IMR-90 (cell line): ENCODE measurements around the gene SPATS2L. TPM values are rescaled to one million over a fixed set of nuclear protein-coding genes. Genes with fewer than 3 reads are reported as not detected.

Experiments
- ATAC-seq: fragments of 200-7000 bp; cut with Tn5 transposase; 2 replicates; pipeline ENCODE4 v1.9.1; 2020; ENCODE audit warnings: low read depth, mild to moderate bottlenecking, moderate library complexity
- BruUV-seq: library from RNA; stranded (reverse); fragments of 400-500 nt; replicated peaks from 2 replicates; lab custom pipeline; 2021; lab: Mats Ljungman, UMichigan
- CTCF ChIA-PET: fragments of 300-600 bp; formaldehyde crosslinking; extraction: SDS; loops from one replicate; lab custom pipeline; 2021; ENCODE audit warnings: antibody characterized with exemption; lab: Yijun Ruan, JAX
- POLR2A ChIA-PET: fragments of 300-600 bp; sonication (Branson Sonifier 250); formaldehyde crosslinking; loops from one replicate; lab custom pipeline; 2022; ENCODE audit warnings: antibody characterized with exemption; ENCODE audit not compliant: unreplicated experiment; lab: Charles Lee
- DNase-seq: peaks from one replicate; pipeline ENCODE4 v3.0.0; 2013
- H2AFZ ChIP-seq: replicated peaks from 2 replicates; pipeline ENCODE3; 2013; ENCODE audit warnings: low read length, mild to moderate bottlenecking; ENCODE audit not compliant: poor library complexity
- H2AK5ac ChIP-seq: 2 replicates; pipeline ENCODE4 v1.6.1; 2013; ENCODE audit warnings: low read depth, low read length, inconsistent platforms
- H2AK9ac ChIP-seq: replicated peaks from 2 replicates; pipeline ENCODE3; 2013; ENCODE audit warnings: mild to moderate bottlenecking, low read depth, low read length, moderate library complexity; ENCODE audit not compliant: poor library complexity
- H2BK120ac ChIP-seq: 2 replicates; pipeline ENCODE4 v1.6.1; 2013; ENCODE audit warnings: low read depth, low read length, inconsistent platforms
- H2BK15ac ChIP-seq: 3 replicates; pipeline ENCODE4 v1.6.1; 2013; ENCODE audit warnings: low read depth, low read length, inconsistent platforms
- H2BK20ac ChIP-seq: 2 replicates; pipeline ENCODE4 v1.6.1; 2013; ENCODE audit warnings: low read depth, mild to moderate bottlenecking, inconsistent platforms, low read length, moderate library complexity
- H2BK5ac ChIP-seq: 2 replicates; pipeline ENCODE4 v1.6.1; 2013; ENCODE audit warnings: mild to moderate bottlenecking, low read depth, low read length, inconsistent platforms; ENCODE audit not compliant: poor library complexity, severe bottlenecking
- H3K14ac ChIP-seq: replicated peaks from 2 replicates; pipeline ENCODE4 v1.6.1; 2013; ENCODE audit warnings: low read depth, low read length, inconsistent platforms
- H3K18ac ChIP-seq: 2 replicates; pipeline ENCODE4 v1.6.1; 2013; ENCODE audit warnings: low read depth, low read length, control low read depth
- H3K23ac ChIP-seq: 2 replicates; pipeline ENCODE4 v1.6.1; 2013; ENCODE audit warnings: low read depth, low read length, inconsistent platforms
- H3K27ac ChIP-seq: 2 replicates; pipeline ENCODE4 v1.5.1; 2013; ENCODE audit warnings: mild to moderate bottlenecking, control low read depth, low read length; ENCODE audit not compliant: insufficient read depth
- H3K27me3 ChIP-seq: 2 replicates; pipeline ENCODE4 v1.6.1; 2013; ENCODE audit warnings: low read length; ENCODE audit not compliant: control insufficient read depth, insufficient read depth
- H3K36me3 ChIP-seq: 2 replicates; pipeline ENCODE4 v1.6.1; 2013; ENCODE audit warnings: low read length, mixed read lengths; ENCODE audit not compliant: control insufficient read depth, insufficient read depth
- H3K4ac ChIP-seq: 2 replicates; pipeline ENCODE4 v1.6.1; 2013; ENCODE audit warnings: low read depth, low read length, inconsistent platforms
- H3K4me1 ChIP-seq: 2 replicates; pipeline ENCODE4 v1.6.1; 2013; ENCODE audit warnings: low read length, mixed read lengths; ENCODE audit not compliant: control insufficient read depth, insufficient read depth
- H3K4me2 ChIP-seq: 2 replicates; pipeline ENCODE4 v1.6.1; 2013; ENCODE audit warnings: low read depth, mild to moderate bottlenecking, control low read depth, low read length, moderate library complexity
- H3K4me3 ChIP-seq: 2 replicates; pipeline ENCODE4 v1.5.1; 2013; ENCODE audit warnings: low read depth, mild to moderate bottlenecking, control low read depth, low read length, moderate library complexity; ENCODE audit not compliant: insufficient read depth
- H3K56ac ChIP-seq: 2 replicates; pipeline ENCODE4 v1.6.1; 2013; ENCODE audit warnings: low read length, inconsistent platforms; ENCODE audit not compliant: insufficient read depth; ENCODE audit errors: extremely low read depth
- H3K79me1 ChIP-seq, 2 experiments: 2 replicates each; pipeline ENCODE4 v1.6.1; 2013; ENCODE audit warnings: low read length in 2 of 2, inconsistent platforms in 1 of 2, low read depth in 1 of 2
- H3K9ac ChIP-seq: 2 replicates; pipeline ENCODE4 v1.6.1; 2013; ENCODE audit warnings: low read depth, low read length, control low read depth
- H3K9me1 ChIP-seq: 2 replicates; pipeline ENCODE4 v1.6.1; 2013; ENCODE audit warnings: low read length, inconsistent platforms; ENCODE audit not compliant: insufficient read depth
- H3K9me3 ChIP-seq: 2 replicates; pipeline ENCODE4 v1.6.1; 2013; ENCODE audit warnings: low read length; ENCODE audit not compliant: control insufficient read depth, insufficient read depth
- H4K20me1 ChIP-seq: 2 replicates; pipeline ENCODE4 v1.6.1; 2013; ENCODE audit warnings: low read length, inconsistent platforms; ENCODE audit not compliant: insufficient read depth
- H4K5ac ChIP-seq: 2 replicates; pipeline ENCODE4 v1.6.1; 2013; ENCODE audit warnings: mild to moderate bottlenecking, low read depth, low read length, control low read depth
- H4K8ac ChIP-seq, 2 experiments: 2 replicates each; pipeline ENCODE4 v1.6.1; 2013; ENCODE audit warnings: low read depth in 2 of 2, low read length in 2 of 2, control low read depth in 1 of 2, inconsistent platforms in 1 of 2
- H4K91ac ChIP-seq: 2 replicates; pipeline ENCODE4 v1.6.1; 2013; ENCODE audit warnings: low read depth, low read length, inconsistent platforms; ENCODE audit not compliant: insufficient read depth
- ELK1 ChIP-seq: fragments of 150-350 bp; IDR thresholded peaks from 2 replicates; pipeline ENCODE4 v1.6.1; 2016; ENCODE audit warnings: low read depth, mild to moderate bottlenecking, low read length, moderate library complexity, borderline replicate concordance
- SMC3 ChIP-seq: fragments of 150-350 bp; IDR thresholded peaks from 2 replicates; pipeline ENCODE4 v1.6.1; 2016; ENCODE audit warnings: low read depth, mild to moderate bottlenecking, antibody characterized with exemption, low read length, moderate library complexity
- WGBS, 2 experiments: methylation state at CpG; one replicate each; pipeline versions ENCODE4 v1.1.5 to v1.1.7; 2013; ENCODE audit warnings: missing lambda C conversion rate in 2 of 2; ENCODE audit not compliant: insufficient read length in 1 of 2; ENCODE audit errors: extremely low coverage in 2 of 2; 5-methylcytosine and 5-hydroxymethylcytosine counted together
- dilution Hi-C: fragments of 300-500 bp; cut with HindIII; formaldehyde crosslinking; loops from one replicate; pipeline ENCODE4 v1.14.3; 2018; ENCODE audit warnings: low sequenced_read_pairs; ENCODE audit not compliant: unreplicated experiment
- in situ Hi-C: fragments of 300-500 bp; cut with MboI; formaldehyde crosslinking; loops from 3 replicates; pipeline ENCODE4 v1.14.3; 2019; ENCODE audit warnings: low sequenced_read_pairs, inconsistent platforms, mixed read lengths
- intact Hi-C: fragments of 100-400 bp; cut with micrococcal nuclease; formaldehyde crosslinking; loops from 2 replicates; pipeline ENCODE4 v1.10.0; 2022
- polyA plus RNA-seq, 3 experiments: library from polyadenylated mRNA; depleted of rRNA; stranded (reverse); fragments of >200 nt; gene quantifications; 2 replicates each; pipeline ENCODE4 v1.2.3, GENCODE V29; 2012; ENCODE audit warnings: low replicate concordance in 1 of 3
- total RNA-seq: library from RNA; depleted of rRNA; stranded (reverse); fragments of >200 nt; gene quantifications from 2 replicates; pipeline ENCODE4 v1.2.3, GENCODE V29; 2012

SPATS2L gene
- total and polyA plus RNA-seq, 2 of the 4 experiments (the other 2 are of a cell fraction) = 118 to 155 TPM

DNA sequence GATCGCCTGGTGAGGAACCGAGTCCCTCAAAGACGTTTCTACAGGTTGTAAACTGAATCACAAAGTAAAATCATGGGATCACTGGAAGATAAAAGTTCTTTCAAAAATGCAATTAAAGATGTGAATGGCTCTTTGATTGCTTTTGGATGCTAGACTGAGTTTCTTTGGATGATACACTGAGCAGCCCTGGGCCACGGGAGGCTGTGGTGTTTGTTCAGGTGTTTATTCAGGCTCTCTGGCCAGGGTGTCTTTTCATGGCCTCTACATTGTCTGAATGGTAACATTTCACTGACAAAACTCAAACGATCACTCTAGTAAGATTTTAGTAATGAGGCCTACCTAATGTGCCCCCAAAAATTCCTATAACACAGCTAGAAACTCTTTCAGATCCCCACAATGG is 48.4 kb upstream of the SPATS2L start:
- Histone ChIP-seq H3K14ac (no peak overlapping the region), H3K4me2 (no peak overlapping the region), H3K79me1 (no peaks in the 10 kb centered on the region), H3K9ac (no peak overlapping the region), H4K20me1 (no peaks in the 10 kb centered on the region), H3K27me3 (no peaks in the 10 kb centered on the region), H2BK5ac (no peak overlapping the region), H3K18ac (no peak overlapping the region), H4K91ac (no peak overlapping the region), H2AK5ac (no peak overlapping the region), H4K5ac (no peak overlapping the region), H3K4me3 (no peak overlapping the region), H3K9me3 (no peaks in the 10 kb centered on the region), H3K4ac (no peak overlapping the region), H3K23ac (no peak overlapping the region), H3K9me1 (peaks cover 11% of the 10 kb centered on the region), H3K56ac (no peak overlapping the region), H3K36me3 (no peaks in the 10 kb centered on the region), H2AK9ac (no peak overlapping the region), H3K27ac (no peak overlapping the region), H2BK120ac (no peak overlapping the region), H2AFZ (no peak overlapping the region), H2BK15ac (no peak overlapping the region), H2BK20ac (no peak overlapping the region), H3K4me1 (peaks cover 12% of the 10 kb centered on the region), H4K8ac (no peak overlapping the region)
- POLR2A ChIA-PET = no interaction called here
- WGBS, 2 experiments = no CpG with 5 or more reads among the region's 5 CpGs
- no TSS peak for BruUV-seq
- CTCF ChIA-PET = interaction anchor here (0.7 kb wide), 1 partner anchor 64 kb away, joined by 3 read pairs; no protein-coding TSS in a partner anchor
- dilution Hi-C loops = no loop called here
- TF ChIP-seq SMC3 = no peak
- TF ChIP-seq ELK1 = no peak
- in situ Hi-C loops = no loop called here
- intact Hi-C loops = no loop called here
- ATAC-seq (no peak), DNase-seq (no peak)
